ENCODE measurements around the gene ANXA8. TPM values are rescaled to one million over a fixed set of nuclear protein-coding genes. Genes with fewer than 3 reads are reported as not detected.

The ANXA8 gene
- total and polyA plus RNA-seq, 2 of the 13 experiments (the other 11 are each of a cell fraction or from before 2014, with no cell fraction given) = not detected

GRCh38 chr10:47438857-47439474 is 44.9 kb downstream of the ANXA8 start:
- no peaks in the 10 kb centered on the region for H3K79me2 ChIP-seq (ENCODE audit: insufficient read depth, low read length)
- BruUV-seq (replicated peaks) = no TSS peak
- no peaks in the 10 kb centered on the region for H3K36me3 ChIP-seq (replicated peaks in 1 of 2; ENCODE audit: control insufficient read depth in 1 of 2, insufficient read depth in 2 of 2, low read length in 2 of 2)
- intact Hi-C loops (cut with micrococcal nuclease; ENCODE audit: unreplicated experiment) (no loop called here), in situ Hi-C loops (cut with HindIII; ENCODE audit: extremely low pct_ligation_motif_present, low pct_unique_long_range_greater_than_20kb) (no loop called here)
- H3K9ac ChIP-seq (ENCODE audit: insufficient read depth, low read depth, low read length) = no peak overlapping the region
- DNase-seq (ENCODE audit: low spot score) (peak; percentile 67), ATAC-seq (peak; percentile 100), FAIRE-seq (no peak)
- 0% methylated on average over 2 of the region's 6 CpGs for WGBS (ENCODE audit: low lambda C conversion rate)
- ChIA-PET CTCF (ENCODE audit: low intra/inter-chr PET ratio, low total read pairs) (no interaction called here), POLR2A (no interaction called here)
- no peak overlapping the region for H2AFZ ChIP-seq (ENCODE audit: low read length)
- no peaks in the 10 kb centered on the region for H3K9me3 ChIP-seq (ENCODE audit: low read length)
- no peaks in the 10 kb centered on the region for H4K20me1 ChIP-seq (ENCODE audit: insufficient read depth, low read length)
- no peak overlapping the region for H3K4me2 ChIP-seq (ENCODE audit: low read depth, low read length)
- H3K27me3 ChIP-seq (ENCODE audit: control insufficient read depth in 1 of 2, insufficient read depth in 2 of 2, low read length in 2 of 2) = peaks cover 0 to 5% of the 10 kb centered on the region in 2 experiments; a peak in 2 of 5 replicates
- H3K4me3 ChIP-seq (replicated peaks in 1 of 3; ENCODE audit: insufficient read depth in 1 of 3, low read depth in 2 of 3, low read length in 3 of 3) = no peak overlapping the region
- H3K27ac ChIP-seq (ENCODE audit: extremely low read length, insufficient read depth, low read length) = no peak overlapping the region
- no peaks in the 10 kb centered on the region for H3K4me1 ChIP-seq (ENCODE audit: insufficient read depth, low read length)
- TF ChIP-seq FOXP4 (CRISPR knock-in tag; IDR thresholded peaks at IDR 0.05) (no peak), ZSCAN22 (CRISPR knock-in tag; IDR thresholded peaks at IDR 0.05) (no peak), CBX5 (CRISPR knock-in tag; IDR thresholded peaks at IDR 0.05; ENCODE audit: borderline replicate concordance) (0 out of 2 replicates have a peak, but pooled peaks have one; percentile 41), STAG1 (CRISPR knock-in tag; IDR thresholded peaks at IDR 0.05) (peak; percentile 77), THAP9 (CRISPR knock-in tag; IDR thresholded peaks at IDR 0.05; ENCODE audit: borderline replicate concordance) (no peak), ZNF709 (CRISPR knock-in tag; IDR thresholded peaks at IDR 0.05) (no peak), ZNF296 (CRISPR knock-in tag; conservative IDR thresholded peaks at IDR 0.05) (no peak), FOXA3 (CRISPR knock-in tag; IDR thresholded peaks at IDR 0.05) (peak; percentile 38; the same call in 1 of the 2 replicates), ZNF276 (CRISPR knock-in tag; IDR thresholded peaks at IDR 0.05; ENCODE audit: low read depth) (no peak), NFE2 (CRISPR knock-in tag; IDR thresholded peaks at IDR 0.05) (no peak), RAD21 (CRISPR knock-in tag; IDR thresholded peaks at IDR 0.05) (peak; percentile 70; the same call in 1 of the 2 replicates)
- TF ChIP-seq, protein P1, sequence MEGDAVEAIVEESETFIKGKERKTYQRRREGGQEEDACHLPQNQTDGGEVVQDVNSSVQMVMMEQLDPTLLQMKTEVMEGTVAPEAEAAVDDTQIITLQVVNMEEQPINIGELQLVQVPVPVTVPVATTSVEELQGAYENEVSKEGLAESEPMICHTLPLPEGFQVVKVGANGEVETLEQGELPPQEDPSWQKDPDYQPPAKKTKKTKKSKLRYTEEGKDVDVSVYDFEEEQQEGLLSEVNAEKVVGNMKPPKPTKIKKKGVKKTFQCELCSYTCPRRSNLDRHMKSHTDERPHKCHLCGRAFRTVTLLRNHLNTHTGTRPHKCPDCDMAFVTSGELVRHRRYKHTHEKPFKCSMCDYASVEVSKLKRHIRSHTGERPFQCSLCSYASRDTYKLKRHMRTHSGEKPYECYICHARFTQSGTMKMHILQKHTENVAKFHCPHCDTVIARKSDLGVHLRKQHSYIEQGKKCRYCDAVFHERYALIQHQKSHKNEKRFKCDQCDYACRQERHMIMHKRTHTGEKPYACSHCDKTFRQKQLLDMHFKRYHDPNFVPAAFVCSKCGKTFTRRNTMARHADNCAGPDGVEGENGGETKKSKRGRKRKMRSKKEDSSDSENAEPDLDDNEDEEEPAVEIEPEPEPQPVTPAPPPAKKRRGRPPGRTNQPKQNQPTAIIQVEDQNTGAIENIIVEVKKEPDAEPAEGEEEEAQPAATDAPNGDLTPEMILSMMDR (CRISPR knock-in tag; IDR thresholded peaks at IDR 0.05) = peak; percentile 77
- TF ChIP-seq, protein P2, sequence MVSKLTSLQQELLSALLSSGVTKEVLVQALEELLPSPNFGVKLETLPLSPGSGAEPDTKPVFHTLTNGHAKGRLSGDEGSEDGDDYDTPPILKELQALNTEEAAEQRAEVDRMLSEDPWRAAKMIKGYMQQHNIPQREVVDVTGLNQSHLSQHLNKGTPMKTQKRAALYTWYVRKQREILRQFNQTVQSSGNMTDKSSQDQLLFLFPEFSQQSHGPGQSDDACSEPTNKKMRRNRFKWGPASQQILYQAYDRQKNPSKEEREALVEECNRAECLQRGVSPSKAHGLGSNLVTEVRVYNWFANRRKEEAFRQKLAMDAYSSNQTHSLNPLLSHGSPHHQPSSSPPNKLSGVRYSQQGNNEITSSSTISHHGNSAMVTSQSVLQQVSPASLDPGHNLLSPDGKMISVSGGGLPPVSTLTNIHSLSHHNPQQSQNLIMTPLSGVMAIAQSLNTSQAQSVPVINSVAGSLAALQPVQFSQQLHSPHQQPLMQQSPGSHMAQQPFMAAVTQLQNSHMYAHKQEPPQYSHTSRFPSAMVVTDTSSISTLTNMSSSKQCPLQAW (CRISPR knock-in tag; IDR thresholded peaks at IDR 0.05) = no peak
